ENCODE data around the gene HTR6. TPM values are rescaled to one million over a fixed set of nuclear protein-coding genes. Genes with fewer than 3 reads are reported as not detected.

HTR6 gene
- total RNA-seq, 1 experiment from 2014 or later, result 0.37 TPM

GRCh38 chr1:19703280-19703679, 38.6 kb downstream of the HTR6 start:
- Histone ChIP-seq H2AK5ac (ENCODE audit: insufficient read length, low read length) (no peak overlapping the region), H2BK12ac (ENCODE audit: insufficient read length, low read depth, low read length) (no peak overlapping the region), H3K27ac (ENCODE audit: insufficient read length, low read depth, low read length) (no peak overlapping the region), H4K91ac (ENCODE audit: insufficient read length, low read depth, low read length) (no peak overlapping the region), H2AFZ (ENCODE audit: low read length) (no peak overlapping the region), H3K27me3 (ENCODE audit: insufficient read depth, low read length) (no peaks in the 10 kb centered on the region), H3K56ac (ENCODE audit: insufficient read length, low read depth, low read length) (no peak overlapping the region), H3K4me2 (ENCODE audit: insufficient read depth, insufficient read length, low read length) (no peak overlapping the region), H2BK15ac (ENCODE audit: low read depth, low read length) (no peak overlapping the region), H4K5ac (ENCODE audit: insufficient read length, low read depth, low read length) (no peak overlapping the region), H4K8ac (replicated peaks; ENCODE audit: insufficient read length, low read depth, low read length) (no peak overlapping the region), H3K18ac (ENCODE audit: insufficient read length, low read depth, low read length) (no peak overlapping the region), H3K14ac (ENCODE audit: insufficient read depth, low read length) (no peak overlapping the region), H2BK5ac (ENCODE audit: insufficient read length, low read length) (no peak overlapping the region), H3K79me1 (ENCODE audit: insufficient read depth, low read depth, low read length, poor library complexity, severe bottlenecking) (no peaks in the 10 kb centered on the region), H2BK20ac (ENCODE audit: low read depth, low read length, poor library complexity, severe bottlenecking) (no peak overlapping the region), H3K23ac (ENCODE audit: insufficient read length, low read depth, low read length) (no peak overlapping the region), H3T11ph (ENCODE audit: low read length) (no peak overlapping the region), H3K4me1 (ENCODE audit: insufficient read depth, low read length) (peaks cover 4% of the 10 kb centered on the region; the same call in 1 of the 2 replicates), H3K9ac (ENCODE audit: extremely low read depth, insufficient read length, low read length) (no peak overlapping the region), H3K9me3 (ENCODE audit: control insufficient read depth, low read depth, low read length) (no peaks in the 10 kb centered on the region), H3K4ac (ENCODE audit: low read depth, low read length) (no peak overlapping the region), H3K23me2 (ENCODE audit: insufficient read length, low read depth, low read length, poor library complexity, severe bottlenecking) (no peaks in the 10 kb centered on the region), H2BK120ac (ENCODE audit: low read depth, low read length, poor library complexity, severe bottlenecking) (no peak overlapping the region), H4K20me1 (ENCODE audit: control insufficient read depth, insufficient read depth, insufficient read length) (no peaks in the 10 kb centered on the region), H3K79me2 (ENCODE audit: insufficient read depth, low read length) (no peaks in the 10 kb centered on the region)
- H3K27ac Mint-ChIP-seq, result no peak overlapping the region; a peak in 1 of 7 replicates
- WGBS (ENCODE audit: extremely low coverage, insufficient read length, low lambda C conversion rate), result no CpG with 5 or more reads among the region's 3 CpGs
- no peaks in the 10 kb centered on the region; the same call in 1 of the 2 replicates for H3K27me3 Mint-ChIP-seq (ENCODE audit: low read depth)
- no peaks in the 10 kb centered on the region for H3K36me3 Mint-ChIP-seq (ENCODE audit: insufficient read depth in 1 of 3, low read depth in 3 of 3)
- no peak for DNase-seq
- H3K9me3 Mint-ChIP-seq, result no peaks in the 10 kb centered on the region
- H3K4me3 Mint-ChIP-seq, result no peak overlapping the region; a peak in 1 of 5 replicates
- H3K4me1 Mint-ChIP-seq, result peaks cover 26 to 33% of the 10 kb centered on the region in 2 experiments
- TF ChIP-seq, protein P1, sequence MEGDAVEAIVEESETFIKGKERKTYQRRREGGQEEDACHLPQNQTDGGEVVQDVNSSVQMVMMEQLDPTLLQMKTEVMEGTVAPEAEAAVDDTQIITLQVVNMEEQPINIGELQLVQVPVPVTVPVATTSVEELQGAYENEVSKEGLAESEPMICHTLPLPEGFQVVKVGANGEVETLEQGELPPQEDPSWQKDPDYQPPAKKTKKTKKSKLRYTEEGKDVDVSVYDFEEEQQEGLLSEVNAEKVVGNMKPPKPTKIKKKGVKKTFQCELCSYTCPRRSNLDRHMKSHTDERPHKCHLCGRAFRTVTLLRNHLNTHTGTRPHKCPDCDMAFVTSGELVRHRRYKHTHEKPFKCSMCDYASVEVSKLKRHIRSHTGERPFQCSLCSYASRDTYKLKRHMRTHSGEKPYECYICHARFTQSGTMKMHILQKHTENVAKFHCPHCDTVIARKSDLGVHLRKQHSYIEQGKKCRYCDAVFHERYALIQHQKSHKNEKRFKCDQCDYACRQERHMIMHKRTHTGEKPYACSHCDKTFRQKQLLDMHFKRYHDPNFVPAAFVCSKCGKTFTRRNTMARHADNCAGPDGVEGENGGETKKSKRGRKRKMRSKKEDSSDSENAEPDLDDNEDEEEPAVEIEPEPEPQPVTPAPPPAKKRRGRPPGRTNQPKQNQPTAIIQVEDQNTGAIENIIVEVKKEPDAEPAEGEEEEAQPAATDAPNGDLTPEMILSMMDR (conservative IDR thresholded peaks at IDR 0.05), result 0 out of 3 replicates have a peak, but pooled peaks have one; percentile 12
